ENCODE data around the gene VSIG10L2.

VSIG10L2 gene

GRCh38 chr11:125930076-125930450 lies 15.8 kb upstream of the VSIG10L2 start:
- no peak for DNase-seq

GRCh38 chr11:125931116-125931515 lies 14.7 kb upstream of the VSIG10L2 start:
- DNase-seq, result no peak

DNA sequence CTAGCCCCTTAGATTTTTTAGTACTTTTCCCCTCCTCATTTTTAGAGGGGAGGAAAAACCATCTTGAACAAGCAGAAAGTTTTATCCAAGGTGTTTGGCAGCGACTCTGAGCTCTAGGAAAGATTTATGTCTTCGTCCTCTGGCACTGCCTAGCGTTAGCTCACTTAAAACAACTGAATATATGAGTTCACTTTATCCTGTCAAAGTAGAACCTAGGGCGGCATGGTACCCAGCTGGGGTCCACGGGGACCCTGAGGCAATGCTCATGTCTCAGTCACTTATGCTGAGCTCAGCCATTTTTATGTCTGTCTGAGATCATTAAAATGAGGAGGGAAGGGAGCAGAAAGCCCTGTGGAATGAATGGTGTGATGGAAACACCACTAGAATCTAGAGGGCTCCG lies 14.2 kb upstream of the VSIG10L2 start:
- DNase-seq, result no peak

DNA sequence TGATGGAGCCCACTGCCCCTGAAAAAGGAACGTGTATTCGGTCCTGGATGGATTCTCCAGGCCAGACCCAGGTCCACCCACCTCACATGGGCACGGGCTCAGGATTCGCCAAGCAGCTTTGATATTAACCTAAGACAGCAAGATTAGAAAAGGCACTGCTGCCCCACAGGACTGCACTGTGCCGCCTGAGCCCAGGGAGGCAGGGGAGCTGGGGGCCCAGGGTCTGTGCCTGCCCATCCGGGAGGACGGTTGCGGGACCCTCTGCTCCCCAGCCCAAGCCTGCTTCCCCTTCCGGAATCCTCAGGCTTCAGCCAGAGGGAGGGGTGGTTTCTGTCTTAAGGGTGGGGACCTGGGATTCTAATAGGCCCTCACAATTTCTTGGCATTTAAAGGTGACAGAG lies 13.5 kb upstream of the VSIG10L2 start:
- no peak for DNase-seq

DNA sequence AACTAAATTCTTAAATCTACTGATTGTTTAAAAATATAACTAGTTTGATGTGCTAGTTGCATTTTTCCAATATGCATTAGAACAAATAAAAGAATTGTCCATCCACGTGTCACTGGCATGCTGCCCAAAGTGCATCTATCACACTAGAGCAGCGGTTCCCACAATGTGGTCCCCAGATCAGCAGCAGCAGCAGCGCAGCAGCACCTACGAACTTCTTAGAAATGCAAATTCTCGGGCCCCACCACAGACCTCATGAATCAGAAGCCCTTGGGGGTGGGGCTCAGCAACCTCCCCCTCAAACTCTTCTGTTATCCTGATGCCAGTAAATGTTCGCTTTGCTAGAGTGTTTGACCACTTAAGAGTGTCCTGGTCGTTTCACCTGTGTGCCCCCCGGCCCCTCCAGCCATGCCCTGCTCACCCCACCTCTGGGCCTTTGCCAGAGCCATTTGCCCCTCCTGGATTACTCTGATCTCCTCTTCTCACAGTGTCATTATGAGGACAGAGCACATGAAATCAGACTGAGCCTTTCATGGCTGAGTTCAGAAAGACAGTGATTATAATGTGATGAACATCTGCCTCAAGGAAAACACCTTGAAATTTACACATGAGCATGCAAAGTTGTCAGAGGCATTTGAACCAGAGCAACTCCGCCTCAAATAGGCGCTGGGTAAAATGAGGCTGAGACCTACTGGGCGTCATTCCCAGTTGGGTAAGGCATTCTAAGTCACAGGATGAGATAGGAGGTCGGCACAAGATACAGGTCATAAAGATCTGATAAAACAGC lies 12.6 kb upstream of the VSIG10L2 start:
- DNase-seq, result no peak

GRCh38 chr11:125934473-125934872 lies 11.4 kb upstream of the VSIG10L2 start:
- DNase-seq, result no peak

- no peak for DNase-seq
Observed at GRCh38 chr11:125935056-125935455, 10.8 kb upstream of the VSIG10L2 start.

DNA sequence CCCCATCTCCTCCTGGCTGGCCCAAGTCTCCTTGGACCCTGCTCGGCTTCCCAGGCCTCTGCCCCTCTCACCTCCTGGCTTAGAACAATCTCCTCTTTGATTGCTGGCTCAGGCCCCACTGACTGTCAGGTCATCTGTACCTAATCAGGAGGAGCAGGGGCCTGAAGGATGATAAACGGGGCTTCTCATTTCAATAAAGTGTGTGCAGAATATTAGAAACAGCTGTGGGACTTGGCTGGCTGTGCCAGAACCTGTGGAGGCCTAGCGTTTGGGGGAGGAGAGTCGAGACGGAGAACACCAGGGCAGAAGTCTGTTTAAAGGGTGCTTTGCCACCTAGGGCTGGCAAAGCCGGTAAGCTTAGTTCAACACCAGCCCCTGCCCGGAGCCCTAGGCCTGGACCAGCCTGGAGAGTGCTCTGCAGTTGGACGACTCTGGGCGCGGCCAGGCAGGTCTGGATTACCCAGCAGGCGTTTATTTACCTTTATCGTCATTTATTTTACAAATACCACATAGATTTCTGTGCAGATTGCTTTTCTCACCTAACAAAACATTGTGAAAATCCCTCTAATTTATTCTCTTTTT lies 10.1 kb upstream of the VSIG10L2 start:
- no peak for DNase-seq

- DNase-seq, result no peak
Observed at GRCh38 chr11:125938418-125938817, 7.4 kb upstream of the VSIG10L2 start.

GRCh38 chr11:125939081-125939521 lies 6.7 kb upstream of the VSIG10L2 start:
- DNase-seq, result no peak

DNA sequence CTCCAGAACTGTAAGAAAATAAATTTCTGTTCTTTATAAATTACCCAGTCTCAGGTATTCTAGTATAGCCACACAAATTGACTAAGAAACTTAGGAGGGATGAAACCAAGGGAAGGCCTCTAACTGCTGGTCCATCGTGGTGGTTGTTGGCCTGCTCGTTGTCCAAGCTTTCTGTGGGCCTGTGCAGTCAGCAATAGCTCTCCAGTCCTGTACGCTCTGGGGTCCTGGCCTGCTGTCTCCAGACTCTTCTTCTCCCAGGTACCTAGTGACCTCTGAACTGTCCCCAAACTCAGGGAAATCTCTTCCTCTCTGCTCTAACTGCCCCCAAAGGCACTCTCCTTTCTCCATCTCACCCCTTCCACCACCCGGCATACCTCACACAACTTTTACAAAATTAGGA lies 5.7 kb upstream of the VSIG10L2 start:
- DNase-seq, result no peak

DNA sequence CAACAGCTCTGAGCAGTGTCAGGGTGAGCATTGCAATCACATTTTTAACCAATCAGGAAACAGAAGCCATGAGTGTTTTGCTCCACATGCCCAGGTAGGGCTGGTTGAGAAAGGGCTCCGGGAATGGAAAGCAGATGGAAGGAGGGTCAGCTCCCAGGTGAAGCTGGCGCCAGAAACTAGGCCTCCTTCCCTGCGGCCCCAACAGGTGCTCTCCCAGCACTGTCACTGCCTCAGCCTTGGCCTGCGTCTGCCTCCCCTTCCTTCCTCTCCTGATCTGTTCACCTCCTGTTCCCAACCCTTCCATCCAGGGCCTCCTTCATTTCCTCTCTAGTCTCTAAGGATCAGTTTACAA lies 4.6 kb upstream of the VSIG10L2 start:
- DNase-seq, result no peak

DNA sequence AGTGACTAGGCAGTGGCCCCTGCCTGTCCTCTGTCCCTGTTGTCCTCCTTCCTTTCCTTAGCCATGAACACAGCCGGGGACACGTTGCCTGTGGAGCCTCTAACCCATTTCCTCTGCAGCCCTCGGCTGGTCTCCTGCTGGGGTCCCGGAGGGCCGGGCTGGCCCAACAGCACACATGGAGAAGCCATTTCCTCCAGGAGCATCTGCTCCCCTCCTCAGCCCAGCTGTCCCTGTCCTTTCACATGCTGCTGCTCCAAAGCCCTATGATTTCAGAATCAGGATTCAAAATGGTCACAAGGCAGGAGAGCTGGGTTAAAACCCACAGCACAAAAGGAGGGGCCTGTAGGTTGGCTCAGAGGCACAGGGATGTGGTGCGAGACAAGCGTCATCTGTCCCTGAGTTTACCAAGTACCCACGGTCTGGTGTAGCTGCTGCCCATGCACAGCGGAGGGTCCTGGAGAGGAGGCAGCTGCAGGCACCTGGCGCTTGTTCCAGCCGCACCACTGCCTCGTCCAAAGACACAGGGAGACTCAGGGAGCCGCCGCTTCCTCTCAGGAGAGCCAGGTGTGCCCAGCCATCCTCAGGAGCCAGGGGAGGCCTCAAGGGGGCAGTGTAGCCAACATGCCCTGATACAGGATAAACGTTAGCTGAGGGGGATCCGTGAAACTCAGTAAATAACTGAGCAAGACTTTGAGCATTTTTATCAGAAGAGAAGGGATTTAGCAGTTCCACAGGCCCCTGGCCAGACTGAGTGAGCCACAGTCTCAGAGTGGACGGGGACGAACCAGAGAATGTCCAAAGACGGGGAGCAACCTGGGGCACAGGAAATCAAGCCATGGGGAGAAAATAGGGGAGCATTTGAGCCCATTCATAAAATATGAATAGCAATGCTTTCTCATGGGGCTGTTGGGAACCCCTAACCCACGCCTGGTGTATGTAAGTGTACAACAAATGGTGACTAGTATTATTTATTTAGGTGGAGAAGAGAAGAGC lies 3.9 kb upstream of the VSIG10L2 start:
- DNase-seq, result no peak

DNA sequence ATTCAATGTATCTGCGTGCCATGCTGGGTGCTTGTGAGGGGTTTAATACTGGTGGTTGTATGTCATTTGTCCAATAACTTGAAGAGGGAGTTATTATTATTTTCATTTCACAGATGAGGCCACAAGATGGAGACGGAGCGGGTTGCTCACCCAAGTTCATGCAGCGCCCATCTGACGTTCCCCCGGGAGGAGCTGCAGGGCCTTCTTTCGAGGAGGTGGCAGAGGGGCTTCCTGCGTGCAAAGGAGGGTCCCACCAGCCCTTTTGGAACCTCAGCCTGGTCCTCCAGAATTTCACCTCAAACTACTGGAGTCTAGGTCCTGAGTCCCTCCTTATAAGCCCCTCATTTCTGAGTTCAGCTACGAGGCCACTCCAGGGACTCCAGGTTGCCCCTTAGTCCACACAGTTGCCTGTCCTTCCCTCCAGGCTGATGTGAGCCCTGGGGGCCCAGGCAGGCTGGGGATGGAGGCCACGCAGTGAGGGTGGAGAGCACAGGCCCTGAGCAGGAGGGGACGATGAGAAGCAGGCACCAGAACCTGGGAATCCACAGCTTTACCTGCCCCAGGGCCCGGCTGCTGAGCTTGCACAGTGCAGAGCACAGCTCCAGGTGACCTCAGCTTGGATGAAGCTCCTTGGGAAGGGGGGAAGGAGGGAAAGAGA lies 2.9 kb upstream of the VSIG10L2 start:
- no peak for DNase-seq

GRCh38 chr11:125943661-125944349 lies 2.0 kb upstream of the VSIG10L2 start:
- DNase-seq, result no peak

GRCh38 chr11:125944350-125945010 lies 1.4 kb upstream of the VSIG10L2 start:
- DNase-seq, result no peak

DNA sequence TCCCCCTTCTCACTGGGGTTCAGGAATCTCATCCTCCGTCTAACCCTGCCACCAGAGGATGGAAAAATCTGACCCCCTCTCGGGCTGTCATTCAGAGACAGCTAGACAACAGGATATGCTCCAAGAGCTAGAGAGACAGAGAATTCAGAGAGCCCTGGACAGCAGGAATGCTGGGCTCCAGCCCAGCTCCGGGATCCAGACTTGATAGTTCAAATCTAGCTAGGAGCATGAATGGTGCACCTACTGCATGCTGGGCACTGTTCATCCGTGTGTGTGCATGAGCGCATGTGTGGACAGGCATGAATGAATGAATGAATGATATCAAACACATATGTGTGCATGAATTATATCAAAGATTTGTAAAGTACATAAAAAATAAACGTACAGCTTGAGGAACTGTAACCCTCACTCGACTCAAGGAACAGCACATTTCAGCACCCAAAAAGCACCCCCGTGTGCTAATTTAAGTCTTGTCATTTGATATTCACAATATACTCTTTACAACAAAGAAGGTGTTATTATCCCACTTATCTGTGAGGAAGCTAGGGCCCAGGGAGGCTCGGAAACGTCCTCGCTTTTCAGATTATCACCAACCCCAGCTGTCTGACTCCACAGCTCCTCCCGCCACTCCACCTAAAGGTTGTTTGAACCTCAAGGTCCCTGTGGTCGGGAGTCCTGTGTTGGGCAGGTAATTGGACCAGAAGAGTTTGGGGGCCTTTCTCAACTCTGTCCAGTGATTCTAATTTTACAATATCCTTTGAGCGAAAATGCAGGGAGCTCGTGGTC lies 640 bp upstream of the VSIG10L2 start:
- DNase-seq, result no peak

DNA sequence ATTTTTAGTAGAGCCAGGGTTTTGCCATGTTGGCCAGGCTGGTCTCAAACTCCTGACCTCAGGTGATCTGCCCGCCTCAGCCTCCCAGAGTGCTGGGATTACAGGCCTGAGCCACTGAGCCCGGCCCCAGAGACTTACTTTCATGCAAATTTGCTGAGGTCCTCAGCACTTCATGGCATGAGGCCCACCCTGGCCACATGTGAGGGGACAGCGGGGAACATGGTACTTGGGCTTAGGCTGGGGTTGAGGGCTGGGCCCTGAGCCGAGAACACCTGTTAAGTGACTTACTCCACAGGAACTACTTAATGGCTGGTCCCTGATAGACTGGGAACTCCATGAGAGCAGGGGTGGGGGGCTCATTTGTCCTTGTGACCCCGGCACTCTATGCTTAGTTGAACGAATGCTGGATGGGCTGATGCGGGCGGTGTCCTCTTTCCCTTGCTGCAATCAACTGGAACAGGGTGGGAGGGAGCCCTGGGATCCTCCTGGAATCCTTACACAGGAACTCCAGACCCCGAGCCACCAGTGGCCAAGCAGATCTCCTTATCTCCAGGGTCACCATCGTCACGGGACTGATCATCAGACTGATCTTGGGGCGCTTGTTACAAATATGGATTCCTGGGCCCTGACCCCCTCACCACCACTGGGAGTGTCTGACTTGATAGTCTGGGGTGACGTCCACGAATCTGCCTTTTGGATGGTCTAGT lies 1.0 kb downstream of the VSIG10L2 start:
- no peak for DNase-seq

DNA sequence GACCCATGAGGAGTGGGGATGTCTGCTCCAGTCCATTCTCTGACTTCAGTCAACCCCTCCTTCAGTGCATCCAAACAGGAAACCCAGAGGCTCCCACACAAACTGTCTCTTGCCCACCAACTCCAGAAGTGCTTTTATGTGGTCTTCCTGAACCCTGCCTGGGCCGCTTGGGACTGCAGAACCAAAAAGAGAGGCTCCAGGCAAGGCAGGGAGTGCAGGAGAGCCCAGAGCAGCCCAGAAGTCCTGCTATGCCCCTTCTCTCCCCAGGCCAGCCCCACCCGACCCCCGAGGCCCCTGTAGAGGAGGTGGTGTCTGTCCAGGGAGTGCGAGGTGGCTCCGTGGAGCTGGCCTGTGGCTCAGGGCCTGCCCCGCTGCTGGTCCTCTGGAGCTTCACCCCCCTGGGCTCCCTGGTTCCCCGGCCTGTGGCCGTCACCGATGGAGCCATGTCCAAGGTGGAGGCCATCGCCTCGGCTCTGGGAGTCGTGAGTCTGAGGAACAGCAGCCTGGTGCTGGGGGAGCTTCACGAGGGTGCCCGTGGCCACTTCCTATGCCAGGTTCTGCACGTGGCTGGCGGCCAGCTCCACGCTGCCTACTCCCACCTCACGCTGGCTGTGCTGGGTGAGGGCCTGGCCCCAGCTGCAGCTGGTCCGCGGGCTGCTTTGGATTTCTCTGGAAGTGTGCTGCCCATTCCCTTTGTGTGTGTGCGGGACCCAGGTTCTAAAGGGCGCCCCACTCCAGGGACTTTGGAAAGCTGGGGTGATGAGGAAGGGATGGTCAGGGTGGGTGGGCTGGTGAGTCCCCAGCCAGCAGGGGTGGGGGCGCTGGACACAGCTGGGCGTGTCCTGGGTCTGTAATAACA lies 1.8 kb downstream of the VSIG10L2 start:
- no peak for DNase-seq

Data from inflammatory macrophage treated with lipopolysaccharide for 1 hour (primary cell).